Measurements from ENCODE around the gene ACAP3.

Gene ACAP3

DNA sequence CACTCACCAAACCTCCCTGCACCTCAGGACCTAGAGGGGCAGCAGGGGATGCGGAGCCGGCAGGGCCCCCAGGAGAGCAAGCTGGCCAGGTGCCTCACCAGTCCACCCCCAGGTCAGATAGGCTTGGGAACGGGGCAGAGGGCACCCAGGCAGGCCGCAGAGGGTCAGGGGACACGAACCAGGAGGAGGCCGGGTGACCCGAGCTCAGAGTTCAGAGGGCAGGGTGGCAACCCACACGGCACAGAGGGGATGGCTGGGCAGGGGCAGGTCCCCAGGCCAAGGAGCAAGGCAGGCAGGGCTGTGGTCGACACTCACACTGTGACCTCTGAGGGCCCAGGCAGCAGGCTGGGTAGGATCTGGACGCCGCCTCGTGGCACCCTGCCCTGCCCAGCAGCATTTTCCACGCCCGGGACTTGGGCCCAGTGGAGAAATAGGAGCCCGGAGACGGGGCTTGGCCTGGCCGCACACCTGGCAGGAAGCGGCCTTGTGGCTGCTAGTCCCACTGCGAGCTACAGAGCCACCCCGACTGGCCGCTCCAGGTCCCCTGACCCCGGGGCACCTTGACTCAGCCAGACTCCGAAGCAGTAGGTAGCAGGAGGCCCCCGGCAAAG, 36.2 kb upstream of the ACAP3 start:
- DNase-seq: no peak

DNA sequence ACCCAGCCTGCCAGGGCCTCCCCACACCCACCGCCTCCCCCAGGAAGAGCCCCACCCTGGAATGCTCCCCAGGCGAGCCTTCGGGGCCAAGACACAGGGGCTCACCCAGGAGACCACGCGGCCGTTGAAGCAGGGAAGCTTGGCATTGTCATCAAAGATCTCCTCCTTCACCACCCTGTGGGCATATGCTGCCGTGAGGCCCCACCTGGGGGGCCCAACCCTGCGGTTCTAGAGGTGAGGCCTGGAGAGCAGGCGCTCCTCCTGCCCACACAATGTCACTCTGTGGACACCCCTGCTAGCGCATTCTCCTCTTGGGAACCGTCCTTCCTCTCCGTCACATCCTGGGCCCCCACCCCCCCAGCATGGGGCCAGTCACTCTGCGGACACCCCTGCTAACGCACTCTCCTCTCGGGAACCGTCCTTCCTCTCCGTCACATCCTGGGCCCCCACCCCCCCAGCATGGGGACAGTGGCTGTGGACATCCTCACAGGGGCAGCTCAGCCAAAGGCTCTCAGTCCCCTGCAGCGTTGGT, 34.9 kb upstream of the ACAP3 start:
- no peak for DNase-seq

DNA sequence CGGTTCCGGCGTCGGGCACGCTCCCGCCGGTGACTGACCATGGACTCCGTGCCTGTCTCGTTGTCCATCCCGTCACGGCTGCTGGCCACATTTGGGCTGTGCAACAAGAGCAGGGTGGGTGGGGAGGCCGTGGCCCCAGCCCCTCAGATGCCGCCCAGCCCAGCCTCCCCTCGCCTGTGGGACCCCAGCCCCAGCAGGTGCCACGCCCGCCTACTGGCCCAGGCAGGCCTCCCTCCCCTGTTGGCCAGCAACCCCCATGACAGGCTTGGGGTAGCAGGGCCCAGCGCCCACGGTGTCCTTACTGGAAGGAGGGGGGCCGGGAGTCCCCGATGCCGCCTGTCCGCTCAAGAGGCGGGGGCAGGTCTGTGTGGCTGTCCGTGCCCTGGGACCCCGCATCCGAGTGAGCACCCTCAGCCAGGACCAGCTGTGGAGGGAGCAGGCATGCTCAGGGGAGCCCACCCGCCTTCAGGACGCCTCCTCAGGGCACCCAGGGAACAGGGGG, 34.4 kb upstream of the ACAP3 start:
- DNase-seq: no peak

DNA sequence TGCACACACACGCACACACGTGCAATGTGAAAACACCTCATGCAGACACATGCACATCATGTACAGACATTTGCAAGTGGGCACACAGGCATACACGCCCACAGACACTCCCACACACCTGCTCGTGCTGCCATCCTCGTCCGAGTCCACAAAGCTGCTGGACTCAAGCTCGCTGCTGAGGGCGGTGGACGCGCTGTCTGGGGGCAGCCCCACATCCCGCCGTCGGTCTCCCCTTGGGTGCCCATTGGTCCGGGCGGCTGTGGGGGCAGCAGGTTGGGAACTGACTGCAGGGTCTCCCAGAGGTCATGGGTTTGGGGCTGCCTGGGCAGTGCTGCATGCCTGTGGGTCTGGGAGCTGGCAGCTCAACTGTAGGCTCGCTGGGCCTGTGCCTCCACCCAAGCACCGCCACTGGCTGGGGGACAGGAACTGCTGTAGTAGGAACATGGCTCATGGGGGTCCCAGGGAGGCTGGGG, 33.9 kb upstream of the ACAP3 start:
- DNase-seq: no peak

DNA sequence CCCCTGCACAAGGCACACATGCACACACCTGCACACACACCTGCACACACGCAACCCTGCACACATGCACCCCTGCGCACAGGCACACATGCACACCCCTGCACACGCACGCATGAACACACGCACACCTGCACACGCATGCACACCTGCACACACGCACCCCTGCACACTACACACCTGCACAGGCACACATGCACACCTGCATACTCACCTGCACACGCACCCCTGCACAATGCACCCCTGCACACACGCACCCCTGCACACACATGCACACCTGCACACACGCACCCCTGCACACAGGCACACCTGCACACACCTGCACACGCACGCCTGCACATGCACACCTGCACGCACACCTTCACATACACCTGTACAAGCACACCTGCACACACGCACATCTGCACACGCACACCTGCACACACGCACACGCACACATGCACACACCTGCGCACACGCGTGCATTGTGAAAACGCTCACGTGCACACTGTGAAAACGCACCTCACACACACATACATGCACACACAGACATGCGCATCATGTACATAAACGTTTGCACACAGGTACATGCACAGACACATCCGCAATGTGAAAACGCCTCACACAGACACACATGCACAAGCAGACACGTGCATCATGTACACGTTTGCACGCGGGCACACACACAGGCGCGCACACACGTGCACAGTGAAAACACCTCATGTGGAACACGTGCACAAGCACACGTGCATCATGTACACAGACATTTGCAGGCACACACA, 33.2 kb upstream of the ACAP3 start:
- no peak for DNase-seq

DNA sequence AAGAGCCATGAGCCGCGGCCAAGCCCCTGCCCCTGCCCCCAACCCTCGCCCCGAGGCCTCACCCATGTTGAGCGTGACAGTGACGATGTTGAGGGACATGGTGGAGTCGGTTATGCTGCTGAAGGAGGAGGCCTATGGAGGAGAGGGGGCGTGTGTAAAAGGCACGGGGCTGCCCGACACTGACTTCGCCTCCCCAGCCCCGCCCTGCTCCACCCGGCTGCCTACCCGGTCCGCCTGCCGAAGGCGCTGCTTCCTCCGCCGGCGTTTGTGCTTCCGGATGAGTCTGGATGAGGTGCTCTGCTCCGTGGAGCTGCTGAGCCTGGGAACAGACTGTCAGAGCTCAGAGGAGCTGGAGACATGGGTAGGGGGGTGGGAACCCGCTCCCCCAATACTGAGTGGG, 32.5 kb upstream of the ACAP3 start:
- DNase-seq: no peak

DNA sequence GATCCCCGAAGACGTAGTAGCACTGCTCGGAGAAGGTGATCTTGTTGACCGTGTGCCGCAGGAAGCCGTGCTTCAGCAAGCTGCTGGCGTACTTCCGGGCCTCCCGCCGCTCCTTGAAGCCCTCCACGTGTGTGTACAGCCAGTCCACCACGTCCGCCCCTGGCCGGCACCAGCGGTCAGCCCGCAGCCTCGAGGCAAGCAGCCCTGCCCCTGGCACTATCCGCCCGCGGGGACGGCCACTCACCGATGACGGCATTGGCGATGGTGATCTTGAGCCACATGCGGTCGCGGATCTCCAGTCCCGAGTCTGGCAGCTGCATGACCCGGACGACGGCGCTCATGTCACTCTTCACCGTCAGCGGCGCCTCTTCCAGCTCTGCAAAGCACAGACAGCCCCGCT, 30.5 kb upstream of the ACAP3 start:
- DNase-seq: no peak

DNA sequence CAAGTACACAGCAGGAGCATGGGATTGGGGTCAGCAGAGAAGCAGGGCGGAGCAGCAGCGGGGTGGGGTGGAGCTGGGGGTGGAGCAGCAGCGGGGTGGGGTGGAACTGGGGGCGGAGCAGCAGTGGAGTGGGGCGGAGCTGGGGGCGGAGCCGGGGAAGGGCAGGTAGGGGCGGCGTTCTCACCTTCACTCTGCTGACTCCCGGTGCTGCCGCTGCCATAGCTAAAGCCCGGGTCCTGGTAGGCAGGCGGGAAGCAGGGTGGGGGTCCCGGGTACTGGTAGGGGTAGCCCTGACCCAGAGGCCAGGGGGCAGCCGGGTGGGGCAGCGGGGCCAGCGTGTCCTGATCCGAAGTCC, 30.0 kb upstream of the ACAP3 start:
- DNase-seq: no peak

DNA sequence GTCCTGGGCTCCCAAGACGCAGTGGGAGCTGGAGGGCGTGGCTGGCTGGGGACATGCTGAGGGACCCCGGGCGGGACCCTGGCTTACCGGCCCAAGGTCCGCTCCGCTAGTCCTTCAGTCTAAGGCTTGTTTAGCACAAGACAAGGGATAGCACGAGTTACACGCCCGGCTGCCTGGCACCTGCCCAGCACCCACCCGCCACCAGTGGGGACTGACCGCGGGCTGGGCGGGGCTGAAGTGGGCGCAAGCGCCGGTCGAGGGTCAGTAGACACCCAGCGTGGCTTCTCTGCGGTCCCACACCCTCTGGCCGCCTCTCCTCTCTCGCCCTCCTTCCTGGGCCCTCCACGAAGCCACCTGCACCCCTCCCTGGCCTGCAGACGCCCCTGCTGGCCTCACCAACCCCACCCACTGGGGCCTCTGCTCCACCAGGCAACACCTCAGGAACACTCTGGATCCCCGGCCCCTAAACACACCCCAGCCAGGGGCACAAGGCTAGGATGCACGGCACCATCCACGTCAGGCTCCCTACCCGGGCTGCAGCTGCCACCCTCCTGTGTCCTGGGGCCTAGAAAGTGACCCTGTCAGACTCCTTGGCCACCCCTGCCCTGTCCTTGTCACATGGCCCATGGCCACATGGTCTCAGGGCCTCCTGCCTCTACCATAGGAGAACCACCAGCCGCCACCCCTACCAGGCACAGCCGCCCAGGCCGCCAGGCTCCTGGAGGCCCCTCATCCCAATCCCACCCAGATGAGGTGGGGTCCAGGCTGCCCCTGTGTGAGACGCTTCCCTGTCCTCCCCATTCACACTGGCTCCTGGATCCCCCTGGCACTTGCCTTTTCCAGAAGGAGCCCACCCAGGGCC, 29.4 kb upstream of the ACAP3 start:
- no peak for DNase-seq

DNA sequence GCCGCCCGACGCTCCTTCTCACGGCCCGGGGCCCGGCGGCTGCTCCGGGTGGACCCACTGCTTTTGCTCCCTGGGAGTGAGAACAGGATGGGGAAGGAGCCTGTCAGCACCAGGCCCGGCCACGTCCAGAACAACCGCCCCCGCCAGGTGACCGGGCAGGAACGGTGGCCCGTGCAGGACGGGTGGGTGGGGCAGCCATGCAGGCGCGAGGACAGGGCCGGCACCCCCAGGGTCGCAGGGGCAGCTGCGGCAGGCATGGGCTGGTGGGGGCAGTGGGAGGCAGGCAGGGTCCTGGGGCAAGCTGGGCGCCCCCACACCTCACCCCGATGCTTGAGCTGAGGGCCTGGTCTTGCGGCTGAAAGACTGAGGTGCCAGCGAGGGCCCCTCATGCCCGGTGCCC, 28.7 kb upstream of the ACAP3 start:
- no peak for DNase-seq

DNA sequence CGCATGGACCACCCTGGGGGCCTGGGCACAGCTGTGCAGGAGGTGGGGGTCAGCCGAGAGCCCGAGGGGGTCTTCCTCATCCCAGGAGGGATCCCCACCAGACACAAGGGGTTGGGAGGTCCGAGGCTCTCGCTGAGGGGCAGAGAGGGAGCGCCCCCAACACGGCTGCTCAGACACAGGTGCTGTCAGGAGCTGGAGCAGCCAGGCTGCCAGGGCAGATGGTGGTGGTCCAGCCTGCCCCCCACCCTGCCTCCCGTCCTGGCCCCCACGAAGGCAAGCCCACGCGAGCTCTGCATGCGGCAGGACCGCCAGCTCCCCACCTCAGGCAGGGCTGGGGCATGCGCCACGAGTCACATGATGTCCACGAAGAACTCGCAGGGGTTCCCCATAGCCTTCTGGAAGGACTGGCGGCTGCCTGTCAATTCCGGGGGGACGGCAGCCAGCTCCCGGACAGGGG, 28.1 kb upstream of the ACAP3 start:
- no peak for DNase-seq

DNA sequence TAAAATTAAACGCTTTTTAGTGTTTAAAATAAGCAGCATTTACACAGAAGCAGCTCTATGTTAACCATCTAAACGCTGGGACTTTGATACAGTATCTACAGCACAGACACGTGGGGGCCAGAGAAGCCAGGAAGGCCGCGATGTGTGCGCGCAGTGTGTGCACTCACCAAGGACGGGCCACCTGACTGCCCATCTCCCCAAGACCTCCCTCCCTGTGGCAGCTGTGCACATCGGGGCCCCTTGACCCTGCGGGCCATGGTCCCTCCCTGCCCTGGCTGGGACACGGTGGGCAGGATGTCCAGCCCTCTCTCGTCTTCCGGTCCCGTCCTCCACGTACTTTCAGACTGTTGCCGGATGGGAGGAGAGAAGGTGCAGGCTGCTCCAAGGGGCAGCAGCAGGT, 27.6 kb upstream of the ACAP3 start:
- DNase-seq: no peak

DNA sequence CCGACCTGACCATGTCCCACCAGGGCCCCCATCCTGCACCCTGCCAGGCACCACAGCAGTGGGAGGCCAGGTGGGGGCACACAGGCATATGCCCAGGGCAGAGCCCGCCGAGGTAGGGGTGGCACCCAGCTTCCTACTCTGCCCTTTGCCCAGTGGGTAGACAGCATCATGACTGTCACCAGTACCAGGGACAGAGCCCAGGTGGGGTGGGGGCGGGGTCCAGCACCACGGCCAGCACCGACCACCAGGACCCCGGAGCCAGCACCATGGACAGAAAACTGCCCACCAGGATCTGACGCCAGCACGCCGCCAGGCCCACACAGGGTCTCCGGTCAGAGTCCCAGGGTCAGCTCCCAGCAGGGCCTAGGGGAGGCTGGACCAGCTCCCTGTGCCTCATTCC, 27.1 kb upstream of the ACAP3 start:
- DNase-seq: no peak

DNA sequence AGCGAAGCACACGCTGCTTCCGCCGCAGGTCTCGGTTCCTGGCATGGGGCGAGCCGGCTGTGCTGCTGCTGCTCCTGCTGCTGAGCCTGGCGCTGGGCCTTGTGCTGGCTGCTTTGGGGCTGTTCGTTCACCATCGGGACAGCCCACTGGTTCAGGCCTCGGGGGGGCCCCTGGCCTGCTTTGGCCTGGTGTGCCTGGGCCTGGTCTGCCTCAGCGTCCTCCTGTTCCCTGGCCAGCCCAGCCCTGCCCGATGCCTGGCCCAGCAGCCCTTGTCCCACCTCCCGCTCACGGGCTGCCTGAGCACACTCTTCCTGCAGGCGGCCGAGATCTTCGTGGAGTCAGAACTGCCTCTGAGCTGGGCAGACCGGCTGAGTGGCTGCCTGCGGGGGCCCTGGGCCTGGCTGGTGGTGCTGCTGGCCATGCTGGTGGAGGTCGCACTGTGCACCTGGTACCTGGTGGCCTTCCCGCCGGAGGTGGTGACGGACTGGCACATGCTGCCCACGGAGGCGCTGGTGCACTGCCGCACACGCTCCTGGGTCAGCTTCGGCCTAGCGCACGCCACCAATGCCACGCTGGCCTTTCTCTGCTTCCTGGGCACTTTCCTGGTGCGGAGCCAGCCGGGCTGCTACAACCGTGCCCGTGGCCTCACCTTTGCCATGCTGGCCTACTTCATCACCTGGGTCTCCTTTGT, 26.0 kb upstream of the ACAP3 start:
- no peak for DNase-seq

DNA sequence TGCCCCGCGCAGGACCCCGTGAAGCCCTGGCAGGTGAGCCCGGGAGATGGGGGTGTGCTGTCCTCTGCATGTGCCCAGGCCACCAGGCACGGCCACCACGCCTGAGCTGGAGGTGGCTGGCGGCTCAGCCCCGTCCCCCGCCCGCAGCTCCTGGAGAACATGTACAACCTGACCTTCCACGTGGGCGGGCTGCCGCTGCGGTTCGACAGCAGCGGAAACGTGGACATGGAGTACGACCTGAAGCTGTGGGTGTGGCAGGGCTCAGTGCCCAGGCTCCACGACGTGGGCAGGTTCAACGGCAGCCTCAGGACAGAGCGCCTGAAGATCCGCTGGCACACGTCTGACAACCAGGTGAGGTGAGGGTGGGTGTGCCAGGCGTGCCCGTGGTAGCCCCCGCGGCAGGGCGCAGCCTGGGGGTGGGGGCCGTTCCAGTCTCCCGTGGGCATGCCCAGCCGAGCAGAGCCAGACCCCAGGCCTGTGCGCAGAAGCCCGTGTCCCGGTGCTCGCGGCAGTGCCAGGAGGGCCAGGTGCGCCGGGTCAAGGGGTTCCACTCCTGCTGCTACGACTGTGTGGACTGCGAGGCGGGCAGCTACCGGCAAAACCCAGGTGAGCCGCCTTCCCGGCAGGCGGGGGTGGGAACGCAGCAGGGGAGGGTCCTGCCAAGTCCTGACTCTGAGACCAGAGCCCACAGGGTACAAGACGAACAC, 25.2 kb upstream of the ACAP3 start:
- DNase-seq: no peak

DNA sequence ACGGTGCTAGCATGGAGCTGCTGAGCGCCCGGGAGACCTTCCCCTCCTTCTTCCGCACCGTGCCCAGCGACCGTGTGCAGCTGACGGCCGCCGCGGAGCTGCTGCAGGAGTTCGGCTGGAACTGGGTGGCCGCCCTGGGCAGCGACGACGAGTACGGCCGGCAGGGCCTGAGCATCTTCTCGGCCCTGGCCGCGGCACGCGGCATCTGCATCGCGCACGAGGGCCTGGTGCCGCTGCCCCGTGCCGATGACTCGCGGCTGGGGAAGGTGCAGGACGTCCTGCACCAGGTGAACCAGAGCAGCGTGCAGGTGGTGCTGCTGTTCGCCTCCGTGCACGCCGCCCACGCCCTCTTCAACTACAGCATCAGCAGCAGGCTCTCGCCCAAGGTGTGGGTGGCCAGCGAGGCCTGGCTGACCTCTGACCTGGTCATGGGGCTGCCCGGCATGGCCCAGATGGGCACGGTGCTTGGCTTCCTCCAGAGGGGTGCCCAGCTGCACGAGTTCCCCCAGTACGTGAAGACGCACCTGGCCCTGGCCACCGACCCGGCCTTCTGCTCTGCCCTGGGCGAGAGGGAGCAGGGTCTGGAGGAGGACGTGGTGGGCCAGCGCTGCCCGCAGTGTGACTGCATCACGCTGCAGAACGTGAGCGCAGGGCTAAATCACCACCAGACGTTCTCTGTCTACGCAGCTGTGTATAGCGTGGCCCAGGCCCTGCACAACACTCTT, 24.5 kb upstream of the ACAP3 start:
- DNase-seq: no peak

DNA sequence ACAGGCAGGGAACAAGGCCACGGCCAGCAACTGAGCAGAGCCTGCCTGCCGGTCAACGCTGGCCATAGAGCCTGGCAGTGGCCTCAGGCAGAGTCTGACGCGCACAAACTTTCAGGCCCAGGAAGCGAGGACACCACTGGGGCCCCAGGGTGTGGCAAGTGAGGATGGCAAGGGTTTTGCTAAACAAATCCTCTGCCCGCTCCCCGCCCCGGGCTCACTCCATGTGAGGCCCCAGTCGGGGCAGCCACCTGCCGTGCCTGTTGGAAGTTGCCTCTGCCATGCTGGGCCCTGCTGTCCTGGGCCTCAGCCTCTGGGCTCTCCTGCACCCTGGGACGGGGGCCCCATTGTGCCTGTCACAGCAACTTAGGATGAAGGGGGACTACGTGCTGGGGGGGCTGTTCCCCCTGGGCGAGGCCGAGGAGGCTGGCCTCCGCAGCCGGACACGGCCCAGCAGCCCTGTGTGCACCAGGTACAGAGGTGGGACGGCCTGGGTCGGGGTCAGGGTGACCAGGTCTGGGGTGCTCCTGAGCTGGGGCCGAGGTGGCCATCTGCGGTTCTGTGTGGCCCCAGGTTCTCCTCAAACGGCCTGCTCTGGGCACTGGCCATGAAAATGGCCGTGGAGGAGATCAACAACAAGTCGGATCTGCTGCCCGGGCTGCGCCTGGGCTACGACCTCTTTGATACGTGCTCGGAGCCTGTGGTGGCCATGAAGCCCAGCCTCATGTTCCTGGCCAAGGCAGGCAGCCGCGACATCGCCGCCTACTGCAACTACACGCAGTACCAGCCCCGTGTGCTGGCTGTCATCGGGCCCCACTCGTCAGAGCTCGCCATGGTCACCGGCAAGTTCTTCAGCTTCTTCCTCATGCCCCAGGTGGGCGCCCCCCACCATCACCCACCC, 23.6 kb upstream of the ACAP3 start, which contains the start of gene TAS1R3:
TSS of gene TAS1R3 (plus strand) at position 213 of the 898 bp plus-strand sequence. CDS start at position 279, 66 bp downstream.
- no peak for DNase-seq

DNA sequence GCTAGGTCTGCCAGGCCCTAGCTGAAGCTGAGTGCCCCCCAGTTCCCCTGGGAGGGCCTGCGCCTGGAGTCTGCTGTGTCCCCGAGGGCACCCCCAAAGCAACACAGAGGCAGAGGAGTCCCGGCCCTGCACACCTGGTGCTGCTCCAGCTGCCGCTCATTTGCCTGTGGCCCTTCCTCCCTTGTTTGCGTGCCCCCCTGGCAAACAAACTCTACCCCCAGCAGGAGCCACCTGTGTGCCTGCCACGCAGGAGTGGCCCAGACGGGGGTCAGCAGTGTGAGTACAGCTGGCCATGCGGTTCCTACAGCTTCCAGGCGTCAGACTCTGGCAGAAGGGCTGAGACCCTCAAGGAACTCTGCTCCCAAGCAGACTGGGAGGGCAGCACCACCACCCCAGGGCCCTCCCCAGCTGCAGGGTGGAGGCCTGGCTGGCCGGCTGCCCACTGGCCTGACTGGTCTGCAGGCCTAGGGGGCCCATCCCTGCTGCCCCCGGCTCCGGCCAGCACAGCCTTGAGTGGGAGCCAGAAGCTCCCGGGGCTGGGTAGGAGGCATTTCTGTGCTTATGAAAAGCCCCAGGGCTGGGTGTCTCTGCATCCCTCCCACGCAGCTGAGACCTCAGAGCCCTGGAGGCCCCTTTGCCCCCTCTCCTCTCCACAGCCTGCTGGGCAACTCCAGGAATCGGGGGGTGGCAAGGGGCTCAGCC, 22.8 kb upstream of the ACAP3 start:
- peak; percentile 21 for DNase-seq

Measured in NCI-H146 (cell line).